HG03097 (cell line): Measurements from ENCODE around the gene ZFX.

Experiments used
- ATAC-seq: cut with Tn5 transposase; IDR thresholded peaks from one replicate; pipeline ENCODE4 v1.9.1; 2021; ENCODE audit not compliant: unreplicated experiment, low FRiP score

Gene ZFX

DNA sequence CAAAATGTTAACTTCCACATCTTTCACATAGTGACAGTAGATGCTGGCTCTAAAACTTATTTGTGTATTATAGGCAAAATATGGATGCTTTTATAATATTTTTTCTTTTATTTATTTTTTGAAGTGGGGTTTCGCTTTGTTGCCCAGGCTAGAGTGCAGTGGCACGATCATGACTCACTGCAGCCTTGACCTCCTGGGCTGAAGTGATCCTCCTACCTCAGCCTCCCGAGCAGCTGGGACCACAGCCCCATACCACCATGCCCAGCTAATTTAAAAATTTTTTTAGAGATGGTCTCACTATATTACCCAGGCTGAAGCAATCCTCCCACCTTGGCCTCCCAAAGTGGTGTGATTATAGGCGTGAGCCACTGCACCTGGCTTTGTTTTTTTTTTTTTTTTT, 48.6 kb downstream of the ZFX start:
- no peak for ATAC-seq

DNA sequence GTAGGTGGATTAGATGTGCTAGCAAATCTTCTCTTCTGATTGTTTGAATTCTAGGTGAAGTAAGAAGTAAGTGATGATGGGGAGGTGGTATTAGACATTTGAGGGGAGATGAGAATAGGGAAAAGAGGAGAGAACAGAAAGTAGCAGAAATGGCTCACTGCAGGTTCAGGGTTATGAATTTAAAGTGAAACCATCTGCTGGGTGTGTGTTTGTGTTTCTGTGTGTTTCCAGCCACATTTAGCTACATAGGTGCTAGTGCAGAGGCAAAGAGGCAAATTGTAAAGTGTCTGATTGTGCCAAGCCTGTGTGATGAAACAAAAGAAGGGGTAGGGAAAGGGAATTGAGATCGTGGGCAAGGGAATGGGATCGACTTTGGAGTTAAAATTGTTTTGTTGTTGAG, 50.6 kb downstream of the ZFX start:
- no peak for ATAC-seq

DNA sequence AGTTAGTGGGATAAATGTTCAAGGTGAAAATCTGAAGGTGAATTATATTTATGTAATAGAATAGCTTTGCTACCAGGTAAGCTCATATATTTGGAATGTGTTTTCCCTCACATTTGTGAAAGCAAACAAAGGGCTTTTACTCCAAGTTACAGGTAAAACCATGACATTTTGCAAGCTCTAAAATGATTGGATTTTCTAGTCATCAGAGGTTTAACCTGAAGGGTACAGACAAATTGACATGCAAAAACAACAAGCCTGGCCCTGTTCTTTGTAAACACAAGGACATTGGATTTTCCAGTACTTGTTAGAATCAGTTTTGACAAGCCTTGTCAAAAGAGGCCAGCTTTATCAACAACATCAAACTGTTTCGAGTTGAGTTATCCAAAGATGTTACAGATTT, 51.7 kb downstream of the ZFX start:
- ATAC-seq, result no peak

DNA sequence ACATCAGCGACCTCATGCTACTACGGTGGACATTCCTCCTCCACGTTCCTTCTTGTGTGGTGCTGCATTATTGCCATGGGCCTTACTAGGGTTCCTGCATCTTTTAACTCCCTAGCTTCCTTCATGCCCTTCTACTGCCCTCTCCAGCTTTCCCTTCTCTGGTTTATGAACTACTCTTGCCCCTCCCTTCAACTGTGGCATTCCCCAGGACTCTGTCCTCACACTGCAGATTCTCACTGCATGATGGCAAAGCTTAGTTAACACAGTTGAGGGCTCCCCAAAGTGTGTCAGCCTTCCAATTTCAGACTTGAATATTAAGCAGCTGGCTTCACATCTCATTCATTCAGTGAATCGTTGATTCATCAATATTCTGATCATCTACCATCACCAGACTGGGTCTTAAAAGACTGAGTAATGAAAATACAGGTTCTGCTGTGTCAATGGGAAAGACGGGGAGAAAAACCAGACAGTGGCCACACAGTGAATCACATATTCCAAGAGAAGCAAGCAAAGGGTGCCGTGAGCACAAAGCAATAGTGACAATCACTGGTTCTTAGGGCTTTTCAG, 53.0 kb downstream of the ZFX start:
- no peak for ATAC-seq

DNA sequence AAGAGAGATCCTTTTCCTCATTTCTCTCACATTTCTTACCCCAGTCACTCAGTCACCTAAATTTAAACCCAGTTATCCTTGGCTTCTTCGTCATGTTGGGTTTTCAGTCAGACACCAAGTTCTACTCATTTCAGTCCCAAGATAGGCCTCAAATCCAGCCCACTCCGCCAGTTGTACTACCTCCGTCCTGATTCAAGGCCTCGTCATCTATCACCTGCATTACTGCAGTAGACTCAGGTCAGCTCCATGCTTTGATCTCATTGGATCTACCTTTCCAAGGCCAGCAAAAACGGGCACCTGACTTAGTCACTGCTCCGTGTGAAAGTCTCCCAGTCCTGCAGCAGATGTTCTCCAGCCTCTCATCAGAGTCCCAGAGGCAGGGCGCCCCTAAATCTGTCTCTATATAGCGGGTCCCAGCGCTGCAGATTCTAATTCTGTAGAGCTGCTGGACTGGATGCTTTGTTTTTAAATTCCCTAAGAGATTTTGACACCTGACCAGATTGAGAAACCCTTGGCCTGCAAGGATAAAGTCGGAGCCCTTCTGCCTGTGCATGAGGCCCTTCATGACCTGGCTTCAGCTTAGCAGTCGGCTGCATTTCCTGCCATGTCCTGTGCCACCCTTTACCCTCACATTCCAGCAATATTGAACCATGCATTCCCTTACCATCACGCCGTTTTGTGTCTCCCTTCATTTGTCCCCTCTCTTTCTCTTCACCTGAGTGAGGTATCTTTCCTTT, 53.7 kb downstream of the ZFX start:
- no peak for ATAC-seq

DNA sequence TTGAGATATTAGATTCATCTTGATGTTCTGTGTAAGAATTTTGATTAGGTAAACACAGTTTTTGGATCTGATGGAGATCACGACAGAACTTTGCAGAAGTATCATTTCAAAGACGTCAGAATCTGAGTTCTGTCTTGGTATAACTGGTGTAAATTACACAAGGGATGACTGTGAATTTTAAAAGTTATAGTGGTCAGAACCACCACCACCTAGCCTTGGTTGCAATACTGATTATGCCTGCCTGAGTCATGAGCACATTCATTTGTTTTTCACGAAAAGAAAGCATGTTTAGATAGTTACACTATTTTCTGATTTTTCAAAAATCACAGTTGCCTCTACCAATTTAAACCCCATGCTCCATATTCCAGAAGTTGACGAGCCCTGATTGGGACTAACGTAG, 54.8 kb downstream of the ZFX start:
- no peak for ATAC-seq

DNA sequence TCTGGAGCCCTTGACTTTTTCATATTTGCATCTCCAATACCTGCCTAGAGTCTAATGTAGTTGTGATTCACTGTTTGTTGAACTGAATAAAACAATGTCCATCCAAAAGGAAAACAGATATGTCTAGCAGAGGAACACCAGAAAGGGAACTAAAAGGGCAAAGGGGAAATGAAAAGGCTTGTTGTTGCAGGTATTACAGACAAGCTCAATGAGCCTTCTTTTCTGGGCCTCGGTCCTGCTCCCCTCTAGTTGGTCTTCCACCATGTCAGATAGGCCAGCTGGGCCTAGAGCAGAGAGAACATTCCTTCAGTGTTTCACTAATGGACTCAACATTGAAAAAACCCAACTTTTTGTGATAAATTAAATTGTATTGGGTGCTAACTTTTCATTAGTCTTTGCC, 55.4 kb downstream of the ZFX start:
- no peak for ATAC-seq

DNA sequence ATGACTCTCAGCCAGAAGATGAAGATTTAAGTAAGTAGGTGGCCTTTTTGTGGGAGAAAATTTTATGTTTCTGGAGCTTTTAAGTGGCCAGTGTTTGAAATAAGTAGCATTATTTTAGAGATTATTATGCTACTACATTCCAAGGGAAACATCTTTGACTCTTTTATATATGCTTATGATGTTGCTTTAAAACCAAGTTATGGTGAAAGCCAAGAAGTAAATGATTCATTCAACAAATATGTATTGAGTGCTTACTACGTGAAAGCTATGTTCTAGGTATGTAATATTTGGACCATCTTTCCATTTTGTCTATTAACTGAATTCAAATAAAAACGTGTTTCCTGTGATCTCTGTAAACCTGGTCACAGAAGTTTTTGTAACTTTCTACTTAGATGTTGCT, 58.3 kb downstream of the ZFX start:
- no peak for ATAC-seq

DNA sequence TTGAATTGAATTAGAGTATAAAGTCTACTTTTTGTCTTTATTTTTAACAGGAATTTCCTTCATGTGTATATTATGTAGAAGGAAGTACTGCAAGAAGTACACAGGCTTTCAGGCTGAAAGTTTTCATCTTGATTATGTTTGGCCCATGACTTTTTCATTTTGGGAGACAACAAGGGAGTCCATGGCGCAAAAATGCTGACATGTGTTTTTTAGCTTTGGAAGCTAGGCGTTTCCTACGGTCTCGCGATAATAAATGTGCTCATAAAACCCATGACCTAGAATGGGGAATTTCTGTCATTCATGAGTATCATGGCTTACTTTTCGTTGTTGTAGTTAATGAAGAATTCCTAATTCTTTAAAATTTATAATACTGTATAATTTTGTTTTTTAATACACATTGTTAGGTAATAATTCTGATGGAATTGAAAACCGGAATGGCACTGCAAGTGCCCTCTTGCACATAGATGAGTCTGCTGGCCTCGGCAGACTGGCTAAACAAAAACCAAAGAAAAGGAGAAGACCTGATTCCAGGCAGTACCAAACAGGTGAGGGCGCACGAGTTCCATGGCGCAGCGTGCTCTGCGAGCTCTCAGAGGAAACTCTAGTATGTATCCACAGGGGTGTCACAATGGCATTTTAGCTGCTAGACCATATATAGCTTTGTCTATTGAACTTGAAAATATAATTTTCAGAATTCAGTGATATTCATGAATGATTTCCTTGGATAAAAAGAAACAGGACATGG, 59.1 kb downstream of the ZFX start:
- ATAC-seq, result no peak

DNA sequence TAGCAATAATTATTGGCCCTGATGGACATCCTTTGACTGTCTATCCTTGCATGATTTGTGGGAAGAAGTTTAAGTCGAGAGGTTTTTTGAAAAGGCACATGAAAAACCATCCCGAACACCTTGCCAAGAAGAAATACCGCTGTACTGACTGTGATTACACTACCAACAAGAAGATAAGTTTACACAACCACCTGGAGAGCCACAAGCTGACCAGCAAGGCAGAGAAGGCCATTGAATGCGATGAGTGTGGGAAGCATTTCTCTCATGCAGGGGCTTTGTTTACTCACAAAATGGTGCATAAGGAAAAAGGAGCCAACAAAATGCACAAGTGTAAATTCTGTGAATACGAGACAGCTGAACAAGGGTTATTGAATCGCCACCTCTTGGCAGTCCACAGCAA, 60.7 kb downstream of the ZFX start:
- ATAC-seq, result no peak

DNA sequence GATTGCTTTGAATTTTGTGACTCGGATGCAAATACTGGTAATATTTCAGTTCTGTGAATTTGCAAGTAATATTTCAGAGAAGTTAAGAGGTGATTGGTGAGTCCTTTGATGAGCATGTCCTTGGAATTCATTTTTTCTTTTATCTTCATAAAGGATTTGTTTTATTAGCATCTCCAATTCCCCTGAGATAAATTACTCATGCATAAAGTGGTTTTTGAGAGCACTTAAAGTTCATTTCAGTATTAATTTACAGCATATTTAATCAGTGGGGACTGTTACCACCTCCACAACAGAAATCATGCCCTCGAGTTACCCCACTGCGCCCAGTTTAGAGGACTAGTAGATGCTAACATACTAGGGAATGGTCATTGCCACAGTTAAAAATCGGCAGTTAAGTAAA, 65.0 kb downstream of the ZFX start:
- no peak for ATAC-seq

DNA sequence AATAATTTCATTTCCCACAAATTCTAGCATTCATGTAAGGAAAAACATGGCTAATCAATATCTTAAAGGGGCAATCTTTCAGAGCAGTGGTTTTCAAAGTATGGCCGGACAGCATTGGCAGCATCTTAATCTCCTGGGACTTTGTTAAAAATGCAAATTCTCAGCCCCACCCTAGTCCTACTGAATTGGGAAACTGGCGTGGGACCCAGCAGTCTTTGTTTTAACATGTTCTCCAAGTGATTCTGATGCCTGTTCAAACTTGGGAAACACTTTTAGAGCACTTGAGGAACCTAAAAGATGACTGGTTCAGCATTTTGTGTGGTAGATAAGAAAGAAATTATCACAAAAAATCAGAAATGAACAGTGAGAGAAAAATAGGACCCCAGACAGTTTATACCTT, 65.7 kb downstream of the ZFX start:
- no peak for ATAC-seq

DNA sequence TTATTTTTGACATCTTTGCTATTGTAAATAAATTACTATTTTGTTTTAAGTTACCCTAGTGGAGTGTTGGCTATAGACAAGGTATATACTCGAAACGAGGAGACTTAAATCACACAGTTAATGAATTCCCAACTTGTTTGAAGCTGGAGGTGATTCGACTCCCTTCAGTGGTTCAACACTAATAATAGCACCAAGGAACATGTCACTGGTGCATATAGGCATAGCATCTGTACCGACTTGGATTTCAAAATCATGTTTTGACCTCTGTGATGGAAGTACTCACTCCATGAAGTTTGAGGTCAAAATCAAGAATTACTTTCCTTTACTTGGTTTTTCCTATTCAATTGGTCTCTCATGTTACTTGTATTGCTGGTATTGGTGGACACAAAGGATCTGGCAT, 66.5 kb downstream of the ZFX start:
- no peak for ATAC-seq

DNA sequence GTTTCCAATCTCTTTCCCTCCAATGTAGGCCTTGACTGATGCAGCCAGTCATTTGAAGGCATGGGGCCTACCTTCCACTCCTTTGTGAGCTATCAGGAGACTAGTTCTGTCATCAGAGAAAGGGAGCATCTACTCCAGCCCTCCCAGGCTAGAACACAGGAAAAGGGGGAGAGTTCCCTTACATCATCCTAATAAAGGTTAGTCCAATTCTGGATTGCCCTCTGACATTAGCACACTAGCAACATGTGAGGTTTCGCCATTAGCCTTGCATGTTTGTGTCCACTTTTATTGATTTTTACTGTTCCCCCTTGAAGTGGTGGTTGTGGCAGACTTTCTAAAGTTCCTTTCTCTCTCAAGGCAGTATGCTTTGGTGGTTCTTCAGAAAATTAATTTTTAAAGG, 67.3 kb downstream of the ZFX start:
- no peak for ATAC-seq

DNA sequence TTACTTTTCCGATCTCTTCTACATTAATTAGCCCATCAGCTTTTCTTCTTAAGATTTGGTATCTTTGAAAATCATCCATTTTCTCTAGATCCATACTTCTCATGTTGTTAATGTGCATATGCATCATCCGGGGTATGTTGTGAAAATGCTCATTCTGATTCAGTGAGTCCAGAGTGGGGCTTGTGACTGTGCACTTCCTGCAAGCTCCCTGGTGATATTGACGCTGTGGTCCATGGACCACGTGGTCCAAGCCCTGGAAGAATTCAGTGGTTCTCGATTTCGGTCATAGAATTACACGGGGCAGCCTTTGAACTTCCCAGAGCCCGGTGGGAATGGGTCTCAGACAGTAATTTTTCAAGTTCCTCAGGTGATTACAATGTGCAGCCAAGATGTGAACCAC, 69.8 kb downstream of the ZFX start:
- ATAC-seq, result no peak

DNA sequence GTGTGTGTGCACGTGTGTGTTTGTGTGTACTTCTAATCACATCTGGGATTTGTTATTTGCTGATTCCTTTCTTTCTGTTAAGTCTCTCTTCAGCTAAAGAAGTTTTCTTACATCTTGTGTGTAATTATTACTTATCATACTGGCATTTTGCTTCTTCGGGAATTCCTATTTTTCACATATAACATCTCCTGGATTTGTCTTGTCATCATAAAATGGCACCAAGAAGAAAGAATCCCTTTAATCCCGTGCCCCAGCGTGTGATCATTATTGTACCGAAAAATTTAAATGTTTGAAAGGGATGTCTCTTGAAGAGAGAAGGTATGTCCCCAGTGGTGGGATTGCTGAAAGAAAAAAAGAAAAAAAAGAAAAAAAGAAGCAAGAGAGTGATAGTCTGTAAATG, 72.3 kb downstream of the ZFX start:
- ATAC-seq, result no peak

DNA sequence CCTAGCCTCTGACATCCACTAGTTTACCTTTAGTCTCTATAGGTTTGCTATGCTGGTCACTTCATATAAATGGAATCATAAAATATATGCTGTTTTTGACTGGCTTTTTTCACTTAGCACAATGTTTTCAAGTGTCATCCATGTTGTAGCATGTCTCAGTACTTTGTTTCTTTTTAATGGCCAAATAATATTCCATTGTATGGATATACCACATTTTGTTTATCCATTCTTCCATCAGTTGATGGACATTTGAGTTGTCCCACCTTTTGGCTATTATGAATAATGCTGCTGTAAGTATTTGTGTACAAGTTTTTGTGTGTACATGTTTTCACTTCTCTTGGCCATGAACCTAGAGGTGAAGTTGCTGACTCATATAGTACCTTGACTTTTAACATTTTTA, 75.7 kb downstream of the ZFX start:
- no peak for ATAC-seq

DNA sequence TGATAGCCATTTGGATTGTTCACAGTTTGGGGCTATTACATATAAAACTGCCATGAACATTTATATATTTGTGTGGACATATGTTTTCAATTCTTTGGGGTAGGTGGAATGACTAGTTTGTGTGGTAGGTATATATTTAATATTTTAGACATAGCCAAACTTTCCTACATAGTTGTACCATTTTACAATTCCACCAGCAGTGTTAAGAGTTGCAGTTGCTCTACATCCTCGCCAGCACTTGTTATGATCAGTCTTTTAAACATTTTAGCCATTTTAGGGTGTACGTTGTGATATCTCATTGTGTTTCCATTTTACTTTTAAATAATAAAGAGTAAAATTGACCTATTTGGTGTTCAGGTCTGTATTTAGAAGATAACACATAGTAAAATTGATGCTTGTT, 76.6 kb downstream of the ZFX start:
- no peak for ATAC-seq

DNA sequence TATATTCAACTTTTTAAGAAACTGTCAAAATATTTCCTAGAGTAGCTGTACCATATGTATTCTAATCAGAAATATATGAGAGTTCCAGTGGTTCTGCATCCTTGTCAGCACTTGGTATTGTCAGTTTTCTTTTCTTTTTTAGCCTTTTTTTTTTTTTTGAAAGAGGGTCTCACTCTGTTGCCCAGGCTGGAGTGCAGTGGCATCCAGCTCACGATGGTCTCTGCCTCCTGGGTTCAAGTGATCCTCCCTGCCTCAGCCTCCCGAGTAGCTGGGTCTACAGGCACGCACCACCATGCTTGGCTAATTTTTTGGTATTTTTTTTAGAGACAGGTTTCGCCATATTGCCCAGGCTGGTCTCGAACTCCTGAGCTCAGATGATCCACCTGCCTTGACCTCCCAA, 79.1 kb downstream of the ZFX start:
- ATAC-seq, result no peak

DNA sequence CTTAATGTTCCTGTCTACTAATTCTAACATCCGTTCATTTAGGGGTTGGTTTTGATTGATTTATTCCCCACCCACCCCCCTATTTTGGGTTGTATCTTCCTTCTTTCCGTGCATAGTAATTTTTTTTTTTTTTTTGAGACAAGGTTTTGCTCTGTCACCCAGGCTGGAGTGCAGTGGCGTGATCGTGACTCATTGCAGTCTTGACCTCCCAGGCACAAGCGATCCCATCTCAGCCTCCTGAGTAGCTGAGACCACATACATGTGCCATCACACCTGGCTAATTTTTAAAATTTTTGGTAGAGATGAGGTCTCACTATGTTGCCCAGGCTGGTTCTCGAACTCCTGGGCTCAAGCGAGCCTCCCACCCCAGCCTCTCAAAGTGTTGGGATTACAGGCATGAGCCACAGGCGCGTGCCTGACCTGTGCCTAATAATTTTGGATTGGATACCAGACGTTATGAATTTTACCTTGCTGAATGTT, 79.9 kb downstream of the ZFX start:
- ATAC-seq, result no peak

DNA sequence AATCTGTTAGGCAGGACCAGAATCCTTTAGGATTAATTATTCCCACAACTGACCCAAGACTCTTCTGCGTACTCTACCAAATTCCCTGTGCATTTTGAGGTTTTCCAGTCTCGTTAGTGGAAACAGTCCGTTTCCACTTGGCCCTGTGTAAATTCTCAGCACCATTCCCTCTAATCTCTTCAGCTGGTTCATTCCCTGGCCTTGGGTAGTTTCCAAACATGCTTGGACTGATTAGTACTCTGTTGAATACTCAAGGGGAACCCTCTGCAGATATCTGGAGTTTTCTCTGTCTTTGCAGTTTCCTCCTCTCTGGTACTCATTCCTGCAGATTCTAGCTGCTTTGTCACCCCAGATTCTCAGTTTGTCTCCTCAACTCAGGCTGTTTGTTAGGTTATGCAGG, 80.4 kb downstream of the ZFX start:
- ATAC-seq, result no peak

DNA sequence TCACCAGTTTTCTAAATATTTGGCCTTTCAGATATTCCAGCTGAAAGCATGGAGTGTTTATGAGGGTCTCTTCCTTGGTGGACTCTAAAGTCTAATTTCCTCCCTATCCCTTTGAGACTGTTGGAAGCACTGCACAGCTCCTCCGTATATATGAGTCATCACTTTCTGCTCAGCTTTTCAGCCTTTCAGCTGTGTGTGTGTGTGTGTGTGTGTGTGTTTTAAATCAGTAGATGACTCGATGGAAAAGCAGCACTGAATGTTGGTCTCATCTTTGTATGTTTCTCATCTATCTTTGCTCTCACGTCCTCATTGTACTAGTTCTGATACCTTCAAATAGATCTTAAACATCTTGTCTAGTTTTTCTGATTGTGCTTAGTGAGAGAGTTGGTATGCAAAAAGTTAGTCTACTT, 81.6 kb downstream of the ZFX start:
- no peak for ATAC-seq
